Suppressor macrophage treated with lipopolysaccharide for 1 hour (primary cell): ENCODE data around the gene PLEKHA4.
"Not testable (repeated sequence)": the region's sequence is repeated elsewhere in the genome, so short reads cannot be mapped to it uniquely, and the experiment has no call there.

Source experiments
- DNase-seq, 3 donors: peaks; one replicate each; pipeline ENCODE4 v3.0.0-alpha.2; 2020 to 2022

The PLEKHA4 gene

GRCh38 chr19:48862827-48863226 is 5.6 kb downstream of the PLEKHA4 start:
- no peak for DNase-seq

GRCh38 chr19:48861313-48861712 is 7.1 kb downstream of the PLEKHA4 start:
- DNase-seq = no peak

GRCh38 chr19:48859711-48860572 is 8.5 kb downstream of the PLEKHA4 start:
- peak; percentile 68 to 79 (median 77) for DNase-seq

- peak; percentile 59 to 75 (median 61) for DNase-seq
These were observed 9.3 kb downstream of the PLEKHA4 start for GRCh38 chr19:48858984-48859710.

- no peak for DNase-seq
These were observed 11.5 kb downstream of the PLEKHA4 start for GRCh38 chr19:48856921-48857320.

GRCh38 chr19:48854103-48854502 is 14.3 kb downstream of the PLEKHA4 start:
- no peak for DNase-seq

- no peak for DNase-seq
These were observed 14.9 kb downstream of the PLEKHA4 start for GRCh38 chr19:48853483-48853882.

GRCh38 chr19:48852292-48852691 is 16.1 kb downstream of the PLEKHA4 start:
- no peak for DNase-seq

- DNase-seq = not testable (repeated sequence)
These were observed 21.8 kb downstream of the PLEKHA4 start for GRCh38 chr19:48846659-48847058.

GRCh38 chr19:48845384-48845783 is 23.0 kb downstream of the PLEKHA4 start:
- no peak for DNase-seq

- DNase-seq = peak; percentile 16 to 40 (median 31)
These were observed 23.9 kb downstream of the PLEKHA4 start for GRCh38 chr19:48844472-48844871.

- peak; percentile 69 to 76 (median 74) for DNase-seq
These were observed 25.6 kb downstream of the PLEKHA4 start for GRCh38 chr19:48842789-48843162.

- DNase-seq = no peak
These were observed 26.8 kb downstream of the PLEKHA4 start for GRCh38 chr19:48841571-48841970.

GRCh38 chr19:48841047-48841446 is 27.4 kb downstream of the PLEKHA4 start:
- DNase-seq = no peak

- DNase-seq = no peak
These were observed 30.7 kb downstream of the PLEKHA4 start for GRCh38 chr19:48837687-48838086.

- peak; percentile 76 to 89 (median 84) for DNase-seq
These were observed 31.3 kb downstream of the PLEKHA4 start for GRCh38 chr19:48837051-48837524.

GRCh38 chr19:48836089-48837017 is 32.1 kb downstream of the PLEKHA4 start, which contains the start of gene HSD17B14:
HSD17B14 (minus strand) TSS chr19:48836491; CDS start chr19:48836411, 80 bp downstream.
- peak in 1 of 3 donors; percentile 17 for DNase-seq

GRCh38 chr19:48835734-48836088 is 32.7 kb downstream of the PLEKHA4 start:
- peak; percentile 90 to 96 (median 93) for DNase-seq

- peak; percentile 30 to 38 (median 34) for DNase-seq
These were observed 34.4 kb downstream of the PLEKHA4 start for GRCh38 chr19:48833977-48834376.

- DNase-seq = no peak
These were observed 35.4 kb downstream of the PLEKHA4 start for GRCh38 chr19:48833049-48833448.

GRCh38 chr19:48830965-48831364 is 37.5 kb downstream of the PLEKHA4 start:
- no peak for DNase-seq

GRCh38 chr19:48830088-48830487 is 38.3 kb downstream of the PLEKHA4 start:
- no peak for DNase-seq

- DNase-seq = peak in 1 of 3 donors; percentile 17
These were observed 41.8 kb downstream of the PLEKHA4 start for GRCh38 chr19:48826606-48827020.
